GM21723 (cell line): Measurements from ENCODE around the gene SLC6A19.
"Not testable (repeated sequence)": the region's sequence is repeated elsewhere in the genome, so short reads cannot be mapped to it uniquely, and the experiment has no call there.

Experiments
- ATAC-seq: cut with Tn5 transposase; IDR thresholded peaks from one replicate; pipeline ENCODE4 v1.9.1; 2021; ENCODE audit warnings: mild to moderate bottlenecking, moderate library complexity; ENCODE audit not compliant: unreplicated experiment

The SLC6A19 gene

DNA sequence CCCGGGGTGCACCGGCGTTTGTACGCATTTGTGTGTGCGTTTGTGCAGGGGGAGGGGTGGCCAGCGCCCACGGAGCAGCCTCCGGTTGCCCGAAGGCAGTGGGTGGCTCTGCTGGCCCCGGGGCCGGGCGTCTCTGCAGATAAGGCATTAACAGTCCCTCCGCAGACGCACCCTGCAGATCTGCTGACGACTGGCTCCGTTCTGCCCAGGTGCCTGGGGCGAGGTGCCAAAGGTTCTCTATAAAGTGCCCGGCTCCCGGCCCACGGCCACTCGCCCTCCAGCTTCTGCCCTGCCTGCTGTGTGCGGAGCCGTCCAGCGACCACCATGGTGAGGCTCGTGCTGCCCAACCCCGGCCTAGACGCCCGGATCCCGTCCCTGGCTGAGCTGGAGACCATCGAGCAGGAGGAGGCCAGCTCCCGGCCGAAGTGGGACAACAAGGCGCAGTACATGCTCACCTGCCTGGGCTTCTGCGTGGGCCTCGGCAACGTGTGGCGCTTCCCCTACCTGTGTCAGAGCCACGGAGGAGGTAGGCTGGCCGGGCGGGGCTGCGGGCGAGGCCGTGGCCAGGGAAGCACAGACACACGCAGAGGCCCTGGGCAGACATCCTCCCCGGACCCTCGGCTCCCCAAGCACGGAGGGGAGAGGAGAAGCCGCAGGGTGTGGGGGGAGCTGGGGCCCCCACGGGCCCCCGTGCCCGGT lies at the start of gene SLC6A19:
TSS of gene SLC6A19 (plus strand) at position 269 of the 699 bp plus-strand sequence. CDS start at position 325, 56 bp downstream.
- no peak for ATAC-seq

DNA sequence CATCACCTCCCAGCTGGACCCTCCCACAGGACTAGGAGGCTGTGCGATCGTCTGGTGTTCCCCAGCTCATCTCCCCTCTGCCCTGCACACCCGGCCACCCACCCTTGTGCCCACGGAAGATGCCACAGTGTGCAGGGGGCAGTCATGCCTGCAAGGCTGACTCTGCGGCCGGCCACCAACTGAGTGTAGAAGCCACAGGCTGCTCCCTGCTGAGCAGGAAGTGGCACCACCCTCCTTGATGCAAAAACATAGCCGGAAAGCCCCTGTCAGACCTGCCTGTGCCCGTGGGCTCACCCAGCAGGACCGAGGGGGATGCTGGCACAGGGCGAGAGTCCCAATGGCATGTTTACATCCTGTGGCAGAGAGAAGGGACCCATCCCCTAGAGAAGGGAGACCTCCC lies 49.2 kb upstream of the SLC6A19 start:
- no peak for ATAC-seq

DNA sequence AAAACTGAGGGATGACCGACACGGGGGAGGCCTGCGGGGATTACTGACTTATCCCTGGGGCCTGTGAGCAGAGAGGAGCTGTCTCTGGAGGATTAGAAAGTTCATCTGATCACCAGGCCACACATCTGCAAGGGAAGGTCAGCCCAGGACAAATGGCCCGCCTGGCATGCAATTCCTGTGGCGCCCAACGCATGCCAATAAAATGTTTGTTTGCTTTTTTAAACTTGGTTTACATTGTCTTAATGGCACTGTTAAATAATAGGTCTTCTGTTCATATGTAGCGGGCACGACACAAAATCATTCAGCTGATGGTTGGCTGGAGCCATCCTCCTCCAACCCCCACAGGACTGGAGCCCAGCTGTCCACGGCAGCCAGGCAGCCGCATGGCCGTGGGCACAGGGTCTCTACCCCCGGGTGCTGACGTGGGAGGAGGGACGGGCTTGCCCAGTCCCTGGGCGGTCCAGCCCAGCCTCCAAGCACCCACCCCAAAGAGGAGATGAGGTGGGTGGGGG lies 48.6 kb upstream of the SLC6A19 start:
- no peak for ATAC-seq

DNA sequence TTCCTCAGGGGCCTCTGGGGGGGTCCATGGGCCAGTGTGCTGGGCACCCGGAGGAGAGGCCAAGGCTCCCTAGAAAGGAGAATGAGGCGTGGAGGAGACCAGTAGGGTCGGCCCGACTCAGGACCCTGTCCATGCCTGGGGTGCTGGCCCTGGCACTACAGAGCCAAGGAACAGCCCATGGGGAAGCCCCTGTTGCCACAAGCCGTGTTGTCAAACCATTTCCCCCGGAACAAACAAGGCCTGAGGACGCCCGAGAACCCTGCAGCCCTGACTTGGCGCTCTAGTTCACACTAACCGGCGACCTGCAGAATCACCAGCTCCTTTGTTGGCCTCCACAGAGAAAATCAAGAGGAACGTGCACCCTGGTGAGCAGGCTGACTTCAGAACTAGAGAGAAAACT lies 48.0 kb upstream of the SLC6A19 start:
- no peak for ATAC-seq

DNA sequence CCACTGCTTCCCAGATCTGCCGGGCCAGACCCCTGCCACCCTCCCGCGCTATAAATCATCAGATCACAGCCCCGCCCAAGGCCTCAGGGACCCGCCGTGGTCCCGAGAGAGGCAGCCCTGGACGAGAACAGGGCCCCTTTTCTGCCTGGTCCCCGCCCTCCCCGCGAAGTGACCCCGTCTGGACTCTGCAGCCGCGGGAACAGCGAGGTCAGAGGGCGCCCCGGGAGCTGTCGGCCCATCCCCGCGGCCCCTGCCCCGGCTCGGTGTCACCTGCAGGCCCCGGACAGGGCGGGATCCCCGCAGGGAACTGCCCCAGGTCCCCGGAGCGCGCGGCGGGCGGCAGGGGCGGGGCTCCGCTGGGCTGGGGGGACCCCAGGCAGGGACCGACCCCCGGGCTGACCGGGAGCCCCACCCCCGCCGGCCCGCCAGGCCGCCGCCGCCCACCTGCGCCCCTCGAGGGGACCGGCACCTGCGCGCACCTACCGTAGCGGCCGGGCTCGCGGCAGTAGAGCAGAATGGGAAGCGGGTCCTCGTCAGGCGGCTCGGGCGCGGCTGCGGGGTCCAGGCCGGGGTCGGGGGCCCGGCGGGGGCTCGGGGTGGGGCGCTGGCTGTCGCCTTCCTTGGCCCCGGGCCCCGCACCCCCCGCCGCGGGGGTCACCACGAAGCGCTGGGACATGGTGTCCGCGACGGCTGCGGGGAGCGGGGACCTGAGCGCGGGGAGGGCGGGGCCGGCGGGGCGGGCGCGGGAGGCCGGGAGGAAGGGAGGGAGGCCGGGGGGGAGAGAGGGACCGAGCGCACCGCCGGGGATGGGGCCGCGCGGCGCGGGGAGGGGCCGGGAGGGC lies 46.0 kb upstream of the SLC6A19 start:
- ATAC-seq: no peak

DNA sequence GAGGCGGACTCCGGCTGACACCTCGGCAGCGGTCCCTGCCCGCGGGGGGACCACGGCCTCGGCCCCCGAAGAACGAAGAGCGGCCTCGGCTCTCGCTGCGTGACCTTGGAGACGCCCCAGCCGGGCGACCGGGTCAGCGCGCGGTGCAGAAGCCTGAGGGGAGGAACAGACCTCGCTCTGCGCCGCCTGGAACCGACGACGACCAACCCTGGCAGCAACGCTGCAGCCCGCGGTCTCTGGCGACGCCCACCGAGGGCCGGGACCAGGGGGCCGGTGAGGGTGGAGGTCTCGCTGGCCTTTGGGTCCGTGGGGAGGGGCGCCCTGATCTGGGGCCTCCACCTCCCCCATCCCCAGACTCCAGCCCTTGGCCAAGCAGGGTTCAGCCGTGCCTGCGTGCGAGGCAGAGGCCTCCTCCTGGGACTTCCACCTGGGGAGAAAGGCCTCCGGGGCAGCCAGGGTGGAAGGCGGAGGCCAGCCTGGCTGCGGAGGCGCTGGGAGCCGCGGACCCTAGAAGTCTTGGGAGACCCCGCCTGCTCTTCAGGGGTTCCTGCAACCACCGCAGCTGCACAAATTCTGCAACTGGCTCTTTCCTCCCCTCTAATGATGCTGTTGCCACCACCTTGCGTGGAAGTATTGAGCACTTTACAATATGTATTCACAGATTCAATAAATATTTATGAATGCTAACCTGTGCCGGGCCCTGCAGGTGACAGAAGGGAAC lies 45.2 kb upstream of the SLC6A19 start:
- ATAC-seq: no peak

DNA sequence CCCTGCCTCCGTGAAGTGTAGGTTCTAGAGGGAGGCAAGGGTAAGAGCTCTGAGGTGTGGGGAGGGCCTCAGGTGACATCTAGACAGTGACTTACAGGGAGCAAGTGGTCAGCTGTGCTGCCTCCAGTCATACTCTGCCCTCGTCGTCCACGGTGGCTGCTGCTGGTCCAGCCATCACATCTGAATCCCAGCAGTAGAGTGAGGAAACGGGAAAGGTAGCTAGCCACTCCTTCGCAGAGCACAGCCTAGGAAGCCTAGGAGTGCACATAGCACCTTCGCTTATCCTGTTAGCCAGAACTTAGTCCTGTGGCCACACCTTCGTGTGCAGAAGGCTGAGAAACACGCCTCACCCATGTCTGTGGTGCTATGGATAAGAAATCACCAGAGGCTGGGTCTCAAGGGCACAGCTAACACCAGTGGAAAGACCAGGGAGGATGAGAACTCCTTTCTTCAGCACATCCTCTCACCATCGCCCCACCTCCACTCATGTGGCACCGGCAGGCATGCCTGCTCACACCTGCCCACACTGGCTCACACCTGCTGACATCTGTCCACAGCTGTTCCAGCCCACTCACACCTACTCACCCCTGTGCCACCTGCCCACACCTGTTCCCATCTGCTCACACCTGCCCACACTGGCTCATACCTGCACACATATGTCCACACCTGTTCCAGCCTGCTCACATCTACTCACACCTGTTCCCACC lies 44.5 kb upstream of the SLC6A19 start:
- ATAC-seq: no peak

DNA sequence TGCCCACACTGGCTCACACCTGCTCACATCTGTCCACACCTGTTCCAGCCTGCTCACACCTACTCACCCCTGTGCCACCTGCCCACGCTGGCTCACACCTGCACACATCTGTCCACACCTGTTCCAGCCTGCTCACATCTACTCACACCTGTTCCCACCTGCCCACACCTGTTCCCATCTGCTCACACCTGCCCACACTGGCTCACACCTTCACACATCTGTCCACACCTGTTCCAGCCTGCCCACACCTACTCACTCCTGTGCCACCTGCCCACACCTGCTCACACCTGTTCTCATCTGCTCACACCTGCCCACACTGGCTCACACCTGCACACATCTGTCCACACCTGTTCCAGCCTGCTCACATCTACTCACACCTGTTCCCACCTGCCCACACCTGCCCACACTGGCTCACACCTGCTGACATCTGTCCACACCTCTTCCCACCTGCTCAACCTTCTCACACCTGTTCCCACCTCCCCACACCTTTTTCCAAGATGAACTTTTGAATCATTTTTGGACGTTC lies 43.9 kb upstream of the SLC6A19 start:
- ATAC-seq: not testable (repeated sequence)

DNA sequence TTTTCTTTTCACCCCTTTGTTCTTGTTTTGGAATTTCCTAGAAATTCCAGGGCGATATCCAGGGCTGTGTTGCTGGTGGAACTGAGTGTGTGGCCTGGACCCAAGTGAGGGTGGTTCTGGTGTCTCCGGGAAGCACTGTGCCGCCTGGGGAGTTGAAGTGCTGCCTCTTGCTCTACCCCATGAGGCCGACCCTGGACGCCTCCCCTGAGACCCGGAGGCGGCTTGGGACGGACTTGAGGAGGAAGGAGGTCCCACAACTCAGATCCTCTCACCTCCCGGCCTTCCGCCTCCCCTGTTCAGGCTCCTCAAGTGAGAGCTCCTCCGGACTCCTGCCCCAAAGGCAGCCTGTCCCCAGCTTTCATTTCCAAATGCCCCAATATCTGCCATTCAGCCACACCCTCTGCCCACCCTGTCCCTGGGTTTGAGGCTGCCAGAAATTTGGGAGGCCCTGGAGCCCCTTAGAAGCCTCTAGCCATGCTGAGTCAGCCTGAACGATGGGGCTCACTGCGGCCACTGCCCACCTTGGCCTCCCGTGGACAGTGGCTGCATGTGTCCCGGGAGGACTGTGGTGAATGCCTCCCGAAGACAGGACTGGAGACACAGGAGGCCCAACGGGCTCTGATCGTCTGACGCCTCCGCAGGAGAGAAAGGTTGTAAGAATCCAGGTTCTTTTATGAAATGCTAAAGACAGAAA lies 42.6 kb upstream of the SLC6A19 start:
- no peak for ATAC-seq

DNA sequence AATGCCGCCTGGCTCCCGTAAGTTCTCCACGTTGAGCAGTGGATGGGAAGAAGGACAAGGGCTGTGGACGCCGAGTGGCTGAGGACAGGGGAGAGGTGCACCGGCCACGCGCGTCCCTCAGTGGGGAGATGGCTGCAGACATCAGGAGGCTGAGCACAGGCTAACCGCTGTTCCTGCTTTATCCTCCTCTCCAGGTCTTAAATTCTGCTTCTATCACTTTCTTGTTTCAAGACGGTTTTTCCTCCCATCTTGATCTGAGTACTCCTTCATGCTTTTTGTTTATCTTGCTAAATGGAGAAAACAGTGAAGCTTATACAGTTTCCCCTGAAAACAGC lies 42.1 kb upstream of the SLC6A19 start:
- no peak for ATAC-seq

DNA sequence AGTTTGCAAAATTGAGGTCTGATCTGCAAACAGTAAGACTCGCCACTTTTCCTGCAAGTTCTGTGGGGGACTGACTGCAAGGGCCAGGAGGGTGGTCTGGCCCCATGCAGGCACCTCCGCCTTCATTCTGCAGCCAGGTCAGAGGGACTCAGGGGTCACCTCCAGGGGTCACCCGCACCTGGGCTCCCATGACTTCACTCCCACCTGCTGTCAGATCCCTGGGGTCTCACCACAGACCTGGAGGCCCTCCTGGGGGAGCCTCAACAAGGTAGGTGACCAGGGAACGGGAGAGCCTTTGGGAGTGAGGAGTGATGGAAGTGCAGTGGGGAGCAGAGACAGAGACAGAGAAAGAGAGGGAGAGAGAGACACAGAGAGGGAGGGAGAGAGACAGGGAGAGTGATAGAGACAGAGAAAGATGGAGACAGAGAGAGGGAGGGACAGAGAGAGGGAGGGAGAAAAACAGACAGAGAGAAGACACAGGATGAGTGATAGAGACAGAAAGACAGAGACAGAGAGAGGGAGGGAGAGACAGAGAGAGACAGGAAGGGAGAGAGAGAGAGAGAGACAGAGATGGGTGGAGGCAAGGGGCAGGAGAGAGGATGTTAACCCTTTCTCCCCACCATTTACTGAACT lies 41.5 kb upstream of the SLC6A19 start:
- ATAC-seq: no peak

DNA sequence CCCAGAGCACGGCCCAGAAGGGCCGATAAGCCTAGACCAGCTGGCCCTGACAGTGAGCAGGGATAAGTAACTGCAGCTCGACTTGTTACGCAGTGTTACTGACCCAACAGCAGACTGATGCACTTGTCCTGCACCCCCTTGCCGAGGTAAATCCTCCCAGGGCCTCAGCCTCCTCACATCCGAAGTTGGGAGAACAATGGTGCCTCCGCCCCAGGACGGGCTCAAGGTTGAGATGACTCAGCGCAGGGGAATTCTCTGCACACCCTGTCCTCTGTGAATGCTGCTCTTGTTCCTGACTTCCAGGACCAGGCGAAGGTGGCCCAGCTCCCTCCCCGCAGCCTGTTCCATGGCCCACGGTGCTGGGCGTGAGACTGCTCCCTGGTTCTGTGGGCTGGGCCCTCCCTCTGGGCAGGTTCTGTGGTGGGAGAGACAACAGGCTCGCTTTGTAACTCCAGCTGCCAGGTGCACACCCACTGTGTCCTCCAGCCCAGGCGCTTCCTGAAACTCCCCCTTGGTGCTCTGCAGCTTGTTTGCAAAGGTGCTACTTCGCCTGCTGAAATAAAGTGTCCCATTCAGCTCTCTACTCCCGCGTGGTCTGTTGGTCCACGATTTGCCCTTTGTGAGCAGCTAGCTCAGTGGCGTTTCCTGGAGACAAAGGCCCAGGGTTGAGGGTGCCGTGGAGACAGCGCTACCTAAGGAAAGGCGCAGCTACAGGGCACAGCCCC lies 40.1 kb upstream of the SLC6A19 start:
- no peak for ATAC-seq

DNA sequence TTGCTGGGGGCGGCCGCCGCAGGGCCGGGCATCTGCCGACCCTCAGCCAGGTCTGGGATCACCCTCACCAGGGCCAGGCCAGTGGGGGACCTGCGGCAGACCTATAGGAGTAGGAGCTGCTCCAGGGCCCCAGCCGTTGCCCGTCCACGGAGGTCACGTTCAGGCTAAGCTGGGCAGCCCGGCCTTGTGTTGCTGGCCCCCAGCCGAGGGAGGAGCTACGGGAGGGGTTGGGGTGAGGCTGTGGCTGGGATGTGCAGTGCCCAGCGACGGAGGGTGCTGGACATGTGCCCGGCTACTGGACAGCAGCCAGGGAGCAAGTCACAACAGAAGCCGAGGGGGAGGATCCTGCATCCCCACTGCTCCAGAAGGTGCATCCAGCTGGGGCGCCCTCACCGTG lies 39.6 kb upstream of the SLC6A19 start:
- ATAC-seq: no peak

DNA sequence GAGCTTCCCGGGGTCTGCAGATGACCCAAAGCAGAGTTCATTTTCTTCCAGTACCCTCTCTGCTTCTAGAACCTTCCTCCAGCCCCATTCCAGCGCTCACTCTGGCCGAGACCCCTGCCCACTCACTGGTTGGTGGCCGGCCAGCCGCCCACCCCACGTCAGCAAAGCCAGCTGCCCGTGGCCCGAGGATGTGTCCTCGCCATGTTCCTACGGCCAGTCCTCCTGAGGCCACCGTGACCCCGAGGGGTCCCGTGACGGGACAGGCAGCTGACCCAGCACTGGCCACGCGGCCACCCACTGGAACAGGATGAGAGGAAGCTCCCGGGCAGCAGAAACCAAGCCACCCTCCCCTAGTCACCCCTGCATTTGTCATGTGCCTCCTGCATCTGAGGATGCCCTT lies 39.1 kb upstream of the SLC6A19 start:
- no peak for ATAC-seq

DNA sequence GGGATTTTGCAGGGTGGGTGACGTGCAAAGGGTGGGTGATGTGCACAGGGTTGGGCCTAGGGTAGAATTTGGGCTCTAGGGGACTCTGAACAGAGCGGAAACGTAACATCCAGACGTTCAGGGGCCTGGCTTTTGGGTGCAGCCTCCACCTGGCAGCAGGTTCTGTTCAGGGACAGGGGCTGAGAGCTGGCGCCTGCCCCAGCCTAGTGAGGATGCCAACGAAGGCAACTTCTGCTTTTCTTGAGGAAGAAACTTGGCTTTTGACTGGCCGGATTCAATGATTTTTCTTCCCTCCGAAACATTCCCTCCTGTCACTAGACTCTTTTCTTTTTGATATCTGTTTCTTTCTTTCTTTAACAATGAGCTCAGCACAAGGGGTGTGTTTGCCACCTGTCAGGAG lies 38.6 kb upstream of the SLC6A19 start:
- ATAC-seq: no peak

DNA sequence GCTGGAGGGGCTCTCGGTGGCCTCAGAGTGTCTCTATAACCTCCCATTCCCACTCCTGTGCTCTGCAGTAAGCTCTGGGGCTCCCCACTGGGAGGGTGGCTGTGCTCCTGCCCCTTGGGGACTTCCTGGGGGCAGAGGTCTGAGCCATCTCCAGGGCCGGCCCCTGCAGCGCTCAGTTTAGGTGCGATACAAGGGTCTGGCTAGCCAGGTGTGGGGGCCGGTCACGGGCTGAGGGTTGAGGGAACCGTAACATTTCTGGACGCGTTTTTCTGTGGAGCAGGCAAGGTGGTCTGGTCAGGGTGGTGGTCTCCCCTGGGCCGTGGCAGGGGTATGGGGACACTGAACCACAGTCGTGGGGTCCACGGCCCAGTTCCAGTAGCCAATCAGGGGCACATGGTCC lies 38.0 kb upstream of the SLC6A19 start:
- no peak for ATAC-seq

DNA sequence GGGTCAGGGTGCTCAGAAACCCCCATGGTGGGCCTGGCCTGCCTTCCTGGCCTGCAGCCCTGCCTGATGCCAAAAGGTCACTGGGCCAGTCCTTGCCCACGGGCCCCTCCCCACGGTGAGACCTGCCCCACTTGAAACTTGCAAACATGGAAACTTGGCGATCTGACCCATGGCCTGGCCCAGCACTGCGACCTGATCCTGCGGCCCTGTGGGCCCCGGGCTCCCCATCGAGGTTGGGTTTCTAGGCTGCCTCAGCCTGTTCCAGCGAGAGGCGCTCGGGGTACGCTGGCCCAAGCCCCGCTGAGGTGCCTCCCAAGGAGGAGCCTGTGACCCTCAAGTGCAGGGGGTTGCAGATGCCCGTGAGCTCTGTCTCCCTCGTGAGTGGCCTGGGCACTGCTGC lies 37.5 kb upstream of the SLC6A19 start:
- no peak for ATAC-seq

DNA sequence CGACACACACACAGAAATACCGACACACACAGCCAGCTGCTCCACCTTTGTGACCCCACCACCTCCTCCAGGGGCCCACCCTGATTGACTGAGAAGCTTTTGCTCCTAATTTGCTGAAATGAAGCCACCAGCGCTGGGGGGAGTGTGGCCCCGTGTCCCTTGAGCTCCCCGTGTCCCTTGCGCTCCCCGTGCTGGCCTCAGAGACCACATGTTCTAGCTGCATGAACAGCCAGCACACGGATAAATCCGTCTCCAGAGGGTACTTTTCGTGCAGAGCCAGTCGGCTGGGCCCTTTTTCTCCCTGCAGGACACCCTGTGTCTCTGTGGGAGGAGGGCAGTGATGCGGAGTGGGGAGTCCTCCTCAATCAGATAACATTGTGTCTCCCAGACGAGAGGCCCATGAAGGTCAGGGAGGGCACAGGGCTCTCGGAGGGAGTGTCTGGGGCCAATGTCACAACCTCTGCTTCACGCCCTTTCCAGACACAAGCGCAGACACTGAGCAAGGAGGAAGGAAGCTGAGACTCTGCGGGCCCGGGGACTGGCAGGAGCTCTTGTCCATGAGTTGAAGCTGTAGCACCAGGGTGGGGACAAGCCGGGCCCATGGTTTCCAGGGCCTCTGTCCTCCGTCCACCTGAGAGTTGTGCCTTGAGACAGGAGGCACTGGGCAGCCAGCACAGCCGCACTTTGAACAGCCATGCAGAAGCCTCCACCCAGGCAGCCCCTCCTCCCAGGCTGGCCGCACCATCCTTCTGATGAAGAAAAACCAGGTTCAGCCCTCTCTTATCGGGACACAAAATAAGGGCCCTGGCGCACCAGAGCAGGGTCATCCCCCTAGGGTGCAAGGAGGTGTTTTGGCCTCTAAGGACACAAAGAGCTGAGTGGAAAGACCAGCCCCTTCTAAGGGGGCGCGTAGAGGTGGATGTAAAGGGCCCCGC lies 36.4 kb upstream of the SLC6A19 start:
- ATAC-seq: no peak
